Subcutaneous abdominal adipose tissue (tissue), 5 donors: ENCODE measurements around the gene ZBTB45.
"Not testable (repeated sequence)": the region's sequence is repeated elsewhere in the genome, so short reads cannot be mapped to it uniquely, and the experiment has no call there.

ENCODE experiments used
- H3K27ac ChIP-seq: one replicate; pipeline ENCODE4 v1.7.0; 2013; ENCODE audit warnings: low read depth, mild to moderate bottlenecking, inconsistent platforms, low read length, moderate library complexity
- H3K27me3 ChIP-seq, 5 donors: one replicate each; pipeline ENCODE4 v1.7.0; 2013; ENCODE audit warnings: low read length in 5 of 5, inconsistent platforms in 1 of 5; ENCODE audit not compliant: control insufficient read depth in 5 of 5, insufficient read depth in 4 of 5
- H3K36me3 ChIP-seq, 5 donors: one replicate each; pipeline ENCODE4 v1.7.0; 2013; ENCODE audit warnings: low read length in 5 of 5; ENCODE audit not compliant: control insufficient read depth in 5 of 5, insufficient read depth in 5 of 5
- H3K4me1 ChIP-seq, 5 donors: one replicate each; pipeline ENCODE4 v1.7.0; 2013; ENCODE audit warnings: low read length in 5 of 5, mild to moderate bottlenecking in 3 of 5, moderate library complexity in 1 of 5; ENCODE audit not compliant: control insufficient read depth in 5 of 5, insufficient read depth in 5 of 5
- H3K4me3 ChIP-seq, 5 donors: one replicate each; pipeline ENCODE4 v1.7.0; 2013; ENCODE audit warnings: low read length in 5 of 5, low read depth in 1 of 5
- H3K9ac ChIP-seq, 5 donors: one replicate each; pipeline ENCODE4 v1.7.0; 2013; ENCODE audit warnings: low read length in 5 of 5, mild to moderate bottlenecking in 4 of 5, moderate library complexity in 3 of 5
- H3K9me3 ChIP-seq, 5 donors: one replicate each; pipeline ENCODE4 v1.7.0; 2013; ENCODE audit warnings: low read length in 5 of 5; ENCODE audit not compliant: control insufficient read depth in 5 of 5
- donor health status: healthy.
- donor health status: healthy.
- donor health status: healthy.
- donor health status: healthy.
- donor health status: healthy.

Gene ZBTB45

DNA sequence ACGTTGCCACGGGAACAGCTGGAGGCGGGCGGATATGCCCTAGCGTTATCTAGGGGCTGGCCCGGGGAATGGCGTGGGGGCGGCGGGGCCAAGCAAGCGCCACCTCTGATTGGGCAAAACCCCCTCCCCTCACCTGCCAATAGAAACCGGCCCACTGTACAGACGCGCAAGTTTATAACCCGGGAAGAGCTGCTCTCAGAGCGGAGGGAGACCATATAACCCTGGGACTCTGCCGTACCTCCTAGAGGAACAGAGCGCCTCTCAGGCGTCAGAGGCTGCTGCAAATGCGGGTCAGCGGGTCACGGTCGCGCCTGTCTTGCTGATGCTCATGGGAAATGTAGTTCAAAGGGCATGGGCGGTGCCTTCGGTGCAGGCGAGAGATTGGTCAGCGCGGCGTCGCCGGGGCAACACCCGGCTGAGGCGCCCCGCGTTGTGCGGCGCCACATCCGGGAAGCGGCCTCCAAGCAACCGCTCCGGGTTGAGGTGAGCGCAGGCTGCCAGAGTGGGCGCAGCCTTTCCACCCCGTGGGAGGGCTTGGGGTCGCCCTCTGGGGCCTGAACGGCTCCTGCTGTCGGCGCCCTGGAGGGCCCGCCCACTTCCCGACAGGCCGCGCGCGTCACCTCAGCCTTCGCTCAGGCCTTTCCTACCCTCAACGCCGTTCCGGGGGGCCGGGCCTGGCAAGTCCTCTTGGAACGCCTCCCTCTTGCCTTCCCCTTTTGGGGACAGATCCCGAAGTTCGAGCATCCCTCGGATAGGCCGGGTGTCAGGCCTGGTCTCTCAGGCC is 43.7 kb downstream of the ZBTB45 start, which contains the start of gene ZNF446:
Gene ZNF446 (plus strand): TSS at position 639 of the 784 bp plus-strand sequence. CDS start 867 bp downstream, outside the sequence.
- H3K27me3 ChIP-seq = no peaks in the 10 kb centered on the region
- peak within 1 kb of the TSS; percentile 48 to 89 (median 77) for H3K9ac ChIP-seq
- H3K4me3 ChIP-seq = peak within 1 kb of the TSS; percentile 73 to 90 (median 80)
- peak within 1 kb of the TSS; percentile 84 for H3K27ac ChIP-seq
- no peaks in the 10 kb centered on the region for H3K9me3 ChIP-seq
- H3K4me1 ChIP-seq = peaks cover 4 to 24% (median 19%) of the 10 kb centered on the region in 5 donors
- H3K36me3 ChIP-seq = peaks cover 0 to 49% (median 45%) of the 10 kb centered on the region in 5 donors

DNA sequence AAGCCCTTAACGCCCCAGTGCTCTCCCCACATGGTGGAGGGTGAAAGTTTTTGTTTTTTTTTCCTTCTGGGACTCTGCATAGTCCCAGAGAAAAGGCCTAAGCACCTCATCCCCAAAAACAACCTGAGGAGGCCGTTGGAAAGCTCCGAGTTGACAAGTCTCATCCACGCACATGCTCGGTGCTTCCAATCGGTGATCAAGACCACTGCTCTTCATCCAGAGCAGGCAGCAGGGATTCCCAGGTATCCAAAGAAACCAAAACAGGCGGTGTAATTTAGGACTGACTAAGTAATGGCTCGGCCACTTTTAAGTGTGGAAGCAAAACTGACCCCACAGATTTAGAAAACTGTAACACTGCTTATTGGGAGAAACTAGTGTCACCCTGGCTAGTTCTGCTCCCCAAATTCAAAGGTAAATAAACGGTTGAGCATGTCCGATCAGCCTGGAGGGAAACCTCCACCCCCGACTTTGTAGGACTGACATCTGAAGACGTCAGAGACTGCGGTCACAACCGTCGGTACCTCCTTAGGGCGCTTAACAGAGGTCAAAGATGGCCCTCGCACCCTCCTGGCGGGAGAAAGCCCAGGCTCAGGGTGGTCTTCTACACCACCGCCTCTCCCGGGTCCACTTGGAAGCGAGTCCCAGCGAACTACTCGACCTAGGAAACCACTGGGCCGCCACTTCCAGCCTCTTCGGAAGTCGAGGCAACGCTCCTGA is 44.5 kb downstream of the ZBTB45 start:
- H3K27me3 ChIP-seq = no peaks in the 10 kb centered on the region
- H3K4me1 ChIP-seq = peaks cover 4 to 24% (median 19%) of the 10 kb centered on the region in 5 donors
- H3K9ac ChIP-seq = peak overlapping the region; percentile 48 to 89 (median 77)
- no peaks in the 10 kb centered on the region for H3K9me3 ChIP-seq
- peak overlapping the region; percentile 73 to 90 (median 80) for H3K4me3 ChIP-seq
- H3K27ac ChIP-seq = peak overlapping the region; percentile 84
- peaks cover 0 to 48% (median 44%) of the 10 kb centered on the region in 5 donors for H3K36me3 ChIP-seq

DNA sequence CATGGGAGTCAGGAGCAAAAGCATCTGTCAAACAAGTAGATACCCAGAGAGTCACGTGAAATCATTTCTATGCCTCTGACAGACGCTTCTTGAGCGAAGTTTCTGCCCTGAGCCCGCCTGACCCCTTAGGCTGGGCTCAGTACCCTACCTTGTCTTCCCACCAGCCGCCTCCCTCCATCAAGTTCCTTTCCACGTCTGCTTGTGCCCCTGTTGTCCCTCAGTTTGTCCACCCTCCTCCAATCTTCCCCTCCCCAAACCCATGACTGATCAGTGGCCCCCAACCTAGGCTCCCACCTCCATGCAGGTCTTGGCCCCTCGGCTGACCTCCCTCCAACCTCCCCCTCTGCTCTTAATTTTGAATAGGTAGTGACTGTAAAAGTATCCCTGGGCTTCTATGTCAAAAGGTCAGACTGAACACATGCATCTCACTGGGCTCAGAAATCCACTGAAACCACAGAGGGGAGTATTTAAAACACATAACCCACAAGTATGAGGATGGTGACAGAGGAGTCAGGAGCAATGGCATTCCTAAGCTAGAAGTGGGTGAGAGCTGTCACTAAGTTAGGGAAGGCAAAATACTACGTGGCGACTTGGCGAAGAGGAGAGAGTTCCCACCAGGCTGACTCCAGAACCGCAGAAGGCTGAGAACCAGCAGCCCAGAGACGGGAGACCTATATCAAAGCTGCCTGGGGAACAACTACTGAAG is 45.2 kb downstream of the ZBTB45 start:
- peak overlapping the region; percentile 84 for H3K27ac ChIP-seq
- H3K27me3 ChIP-seq = no peaks in the 10 kb centered on the region
- H3K9me3 ChIP-seq = no peaks in the 10 kb centered on the region
- peak overlapping the region in 1 of 5 donors; percentile 77 for H3K9ac ChIP-seq
- H3K4me1 ChIP-seq = peaks cover 4 to 24% (median 19%) of the 10 kb centered on the region in 5 donors
- H3K36me3 ChIP-seq = peaks cover 0 to 47% (median 42%) of the 10 kb centered on the region in 5 donors
- H3K4me3 ChIP-seq = no peak overlapping the region

DNA sequence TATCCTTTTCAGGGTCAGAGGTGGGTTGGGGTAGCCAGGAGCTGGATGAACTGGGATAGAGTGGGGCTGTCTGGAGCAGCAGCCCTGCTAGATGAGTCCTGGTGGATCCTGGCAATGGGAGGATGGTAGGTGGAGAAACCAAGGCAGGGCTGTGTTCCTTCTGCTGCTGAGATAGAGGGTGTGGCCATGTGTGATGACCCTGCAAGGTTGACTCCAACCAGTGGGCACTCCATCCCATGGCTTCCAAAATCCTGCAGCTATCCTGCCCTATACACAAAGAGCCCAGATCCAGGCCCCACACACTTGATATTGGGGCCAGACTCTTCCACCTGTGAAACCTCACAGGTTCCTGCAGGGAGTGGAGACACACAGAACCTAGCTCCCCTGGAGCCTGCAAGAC is 45.8 kb downstream of the ZBTB45 start:
- Histone ChIP-seq H3K4me3 (no peak overlapping the region), H3K4me1 (peaks cover 4 to 25% (median 19%) of the 10 kb centered on the region in 5 donors), H3K9ac (no peak overlapping the region), H3K9me3 (no peaks in the 10 kb centered on the region), H3K36me3 (peaks cover 0 to 43% (median 41%) of the 10 kb centered on the region in 5 donors), H3K27ac (no peak overlapping the region), H3K27me3 (no peaks in the 10 kb centered on the region)

DNA sequence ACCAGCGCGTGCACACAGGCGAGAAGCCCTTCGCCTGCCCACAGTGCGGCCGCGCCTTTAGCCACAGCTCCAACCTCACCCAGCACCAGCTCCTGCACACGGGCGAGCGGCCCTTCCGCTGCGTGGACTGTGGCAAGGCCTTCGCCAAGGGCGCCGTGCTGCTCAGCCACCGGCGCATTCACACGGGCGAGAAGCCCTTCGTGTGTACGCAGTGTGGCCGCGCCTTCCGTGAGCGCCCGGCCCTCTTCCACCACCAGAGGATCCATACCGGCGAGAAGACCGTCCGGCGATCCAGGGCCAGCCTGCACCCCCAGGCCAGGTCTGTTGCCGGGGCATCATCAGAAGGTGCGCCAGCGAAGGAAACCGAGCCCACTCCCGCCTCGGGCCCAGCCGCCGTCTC is 47.9 kb downstream of the ZBTB45 start:
- Histone ChIP-seq H3K4me3 (no peak overlapping the region), H3K4me1 (peaks cover 3 to 35% (median 27%) of the 10 kb centered on the region in 5 donors), H3K9me3 (no peaks in the 10 kb centered on the region), H3K36me3 (peaks cover 0 to 41% (median 38%) of the 10 kb centered on the region in 5 donors), H3K9ac (no peak overlapping the region), H3K27ac (no peak overlapping the region), H3K27me3 (no peaks in the 10 kb centered on the region)

DNA sequence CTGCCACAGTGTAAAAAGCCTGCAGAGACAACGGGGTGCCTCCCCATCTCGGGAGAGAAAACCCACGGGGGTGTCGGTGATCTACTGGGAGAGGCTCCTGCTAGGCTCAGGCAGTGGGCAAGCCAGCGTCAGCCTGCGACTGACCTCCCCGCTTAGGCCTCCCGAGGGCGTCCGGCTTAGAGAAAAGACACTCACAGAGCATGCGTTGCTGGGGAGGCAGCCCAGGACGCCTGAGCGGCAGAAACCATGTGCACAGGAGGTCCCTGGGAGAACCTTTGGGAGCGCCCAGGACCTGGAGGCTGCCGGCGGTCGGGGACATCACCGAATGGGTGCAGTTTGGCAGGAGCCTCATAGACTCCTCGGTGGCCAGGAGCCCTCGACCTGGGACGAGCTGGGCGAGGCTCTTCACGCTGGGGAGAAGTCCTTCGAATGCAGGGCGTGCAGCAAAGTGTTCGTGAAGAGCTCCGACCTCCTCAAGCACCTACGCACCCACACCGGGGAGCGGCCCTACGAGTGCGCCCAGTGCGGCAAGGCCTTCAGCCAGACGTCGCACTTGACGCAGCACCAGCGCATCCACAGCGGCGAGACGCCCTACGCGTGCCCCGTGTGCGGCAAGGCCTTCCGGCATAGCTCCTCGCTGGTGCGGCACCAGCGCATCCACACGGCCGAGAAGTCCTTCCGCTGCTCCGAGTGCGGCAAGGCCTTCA is 48.6 kb downstream of the ZBTB45 start:
- not testable (repeated sequence) for H3K27me3 ChIP-seq, H3K4me3 ChIP-seq, H3K9me3 ChIP-seq, H3K9ac ChIP-seq, H3K27ac ChIP-seq
- Histone ChIP-seq H3K4me1 (peaks cover 2 to 35% (median 27%) of the 10 kb centered on the region in 5 donors), H3K36me3 (peaks cover 0 to 41% (median 38%) of the 10 kb centered on the region in 5 donors)

DNA sequence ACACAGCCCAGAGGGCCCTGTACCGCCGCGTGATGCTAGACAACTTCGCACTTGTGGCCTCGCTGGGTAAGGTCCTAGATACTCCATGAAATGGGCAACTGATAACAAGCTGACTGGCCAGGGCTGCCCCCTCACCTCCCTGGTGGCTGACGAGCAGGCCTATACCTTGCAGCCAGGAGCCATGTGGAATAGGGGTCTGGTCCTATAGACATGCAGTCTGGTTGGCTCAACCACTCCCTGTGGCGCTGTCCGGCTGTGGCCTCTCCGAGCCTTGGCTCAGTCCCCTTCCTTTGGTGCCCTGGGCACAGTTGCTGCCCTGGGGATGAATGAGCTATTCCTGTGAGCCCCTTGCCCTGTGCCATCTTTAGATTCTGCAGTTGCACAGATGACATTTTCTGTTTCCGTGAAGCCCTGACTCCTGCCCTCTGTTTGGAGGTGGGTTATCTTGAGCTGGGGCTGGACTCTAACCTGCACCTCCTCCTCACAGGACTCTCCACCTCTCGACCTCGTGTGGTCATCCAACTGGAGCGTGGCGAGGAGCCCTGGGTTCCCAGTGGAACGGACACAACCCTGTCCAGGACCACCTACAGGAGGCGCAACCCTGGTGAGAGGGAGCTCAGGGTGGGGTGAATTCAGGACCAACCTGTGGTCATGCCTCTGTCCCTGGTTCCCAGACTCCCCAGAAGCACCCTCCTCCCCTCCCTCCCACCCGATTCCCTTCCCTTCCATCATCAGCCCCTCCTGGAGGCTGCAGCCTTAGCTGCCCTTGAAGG is 50.2 kb downstream of the ZBTB45 start:
- H3K9ac ChIP-seq = no peak overlapping the region
- no peak overlapping the region for H3K27ac ChIP-seq
- H3K36me3 ChIP-seq = peaks cover 0 to 41% (median 38%) of the 10 kb centered on the region in 5 donors
- no peak overlapping the region for H3K4me3 ChIP-seq
- H3K9me3 ChIP-seq = no peaks in the 10 kb centered on the region
- peaks cover 0 to 23% (median 20%) of the 10 kb centered on the region in 5 donors for H3K4me1 ChIP-seq
- H3K27me3 ChIP-seq = no peaks in the 10 kb centered on the region

DNA sequence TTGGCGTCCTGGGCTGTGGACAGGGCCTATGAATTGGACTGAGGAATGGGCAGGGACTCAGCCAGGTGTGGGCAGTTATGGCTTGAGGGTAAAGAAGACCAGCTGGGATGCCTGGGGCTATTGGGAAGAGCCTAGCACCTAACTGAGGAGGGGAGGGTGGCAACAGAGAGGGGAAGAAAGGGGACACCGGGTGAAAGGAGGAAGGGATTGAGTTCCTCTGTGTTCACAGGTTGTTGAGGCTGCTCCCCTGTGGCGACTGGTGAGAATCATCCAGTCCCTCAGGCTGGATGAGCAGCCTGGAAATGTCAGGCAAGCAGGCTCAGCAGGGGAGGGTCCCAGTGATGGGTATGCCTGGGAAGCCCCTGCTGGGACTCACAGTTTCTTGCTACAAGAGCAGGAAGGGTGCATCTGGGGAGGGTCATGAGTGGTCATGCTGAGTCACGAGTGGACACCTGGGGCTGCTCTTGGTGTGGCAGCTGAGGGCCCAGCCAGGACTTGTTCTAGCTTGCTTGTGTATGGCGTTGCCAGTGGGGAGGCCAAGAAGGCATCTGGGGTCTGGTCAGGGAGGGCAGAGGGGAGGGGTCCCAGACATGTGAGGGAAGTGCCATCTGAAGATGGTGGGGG is 51.3 kb downstream of the ZBTB45 start:
- Histone ChIP-seq H3K4me1 (peaks cover 0 to 23% (median 20%) of the 10 kb centered on the region in 5 donors), H3K27ac (no peak overlapping the region), H3K9ac (peak overlapping the region in 2 of 5 donors; percentile 57 to 61), H3K27me3 (no peaks in the 10 kb centered on the region), H3K36me3 (peaks cover 0 to 36% (median 34%) of the 10 kb centered on the region in 5 donors), H3K4me3 (peak overlapping the region in 3 of 5 donors; percentile 12 to 32 (median 16)), H3K9me3 (no peaks in the 10 kb centered on the region)
